ENCODE results near the gene C8G. TPM values are rescaled to one million over a fixed set of nuclear protein-coding genes. Genes with fewer than 3 reads are reported as not detected.

Gene C8G
- total and polyA plus RNA-seq, 2 of the 4 experiments (the other 2 are of a cell fraction) = 0.80 TPM; not detected in 1

- H2BK5ac ChIP-seq (ENCODE audit: low read depth, low read length, poor library complexity, severe bottlenecking) = no peak overlapping the region
- no peak overlapping the region for H3K4ac ChIP-seq (ENCODE audit: low read depth, low read length)
- H3K36me3 ChIP-seq (ENCODE audit: control insufficient read depth, insufficient read depth, low read length) = peaks cover 42% of the 10 kb centered on the region
- in situ Hi-C loops (cut with MboI; ENCODE audit: low sequenced_read_pairs) = no loop called here
- no peak overlapping the region for H2AK9ac ChIP-seq (replicated peaks; ENCODE audit: low read depth, low read length, poor library complexity)
- no peak overlapping the region for H2BK20ac ChIP-seq (ENCODE audit: low read depth, low read length)
- H3K56ac ChIP-seq (ENCODE audit: extremely low read depth, insufficient read depth, low read length) = no peak overlapping the region
- H4K8ac ChIP-seq (ENCODE audit: low read depth in 2 of 2, low read length in 2 of 2) = no peak overlapping the region
- H3K9ac ChIP-seq (ENCODE audit: low read depth, low read length) = no peak overlapping the region
- peaks cover 5 to 38% of the 10 kb centered on the region in 2 experiments for H3K79me1 ChIP-seq (ENCODE audit: low read depth in 1 of 2, low read length in 2 of 2)
- no peak overlapping the region for H2BK15ac ChIP-seq (ENCODE audit: low read depth, low read length)
- ATAC-seq (ENCODE audit: low read depth) = no peak
- no peak overlapping the region for H2AK5ac ChIP-seq (ENCODE audit: low read depth, low read length)
- H3K27ac ChIP-seq (ENCODE audit: insufficient read depth, low read length) = no peak overlapping the region
- H2AFZ ChIP-seq (replicated peaks; ENCODE audit: low read length, poor library complexity) = no peak overlapping the region
- ChIA-PET CTCF (no interaction called here), POLR2A (ENCODE audit: unreplicated experiment) (no interaction called here)
- intact Hi-C loops (cut with micrococcal nuclease) = no loop called here
- dilution Hi-C loops (cut with HindIII; ENCODE audit: low sequenced_read_pairs, unreplicated experiment) = no loop called here
- no peak overlapping the region for H3K18ac ChIP-seq (ENCODE audit: low read depth, low read length)
- peaks cover 4% of the 10 kb centered on the region for H3K4me1 ChIP-seq (ENCODE audit: control insufficient read depth, insufficient read depth, low read length)
- no peak overlapping the region for H3K14ac ChIP-seq (replicated peaks; ENCODE audit: low read depth, low read length)
- BruUV-seq (replicated peaks) = no TSS peak
- no peak overlapping the region for H2BK120ac ChIP-seq (ENCODE audit: low read depth, low read length)
- no peaks in the 10 kb centered on the region for H3K9me3 ChIP-seq (ENCODE audit: control insufficient read depth, insufficient read depth, low read length)
- no peak for DNase-seq
- H3K23ac ChIP-seq (ENCODE audit: low read depth, low read length) = no peak overlapping the region
- H4K5ac ChIP-seq (ENCODE audit: low read depth, low read length) = no peak overlapping the region
- 85% methylated on average over 4 of the region's 16 CpGs; no CpG with 5 or more reads in 1 of the 2 experiments for WGBS, 2 experiments (ENCODE audit: extremely low coverage in 2 of 2, insufficient read length in 1 of 2)
- no peak overlapping the region for H3K4me3 ChIP-seq (ENCODE audit: insufficient read depth, low read depth, low read length)
- H3K27me3 ChIP-seq (ENCODE audit: control insufficient read depth, insufficient read depth, low read length) = no peaks in the 10 kb centered on the region
- TF ChIP-seq SMC3 (IDR thresholded peaks at IDR 0.05; ENCODE audit: low read depth, low read length) (no peak), RAD21 (IDR thresholded peaks at IDR 0.05; ENCODE audit: low read length) (no peak), FOS (IDR thresholded peaks at IDR 0.05; ENCODE audit: low read depth, low read length) (no peak), MAFK (IDR thresholded peaks at IDR 0.05; ENCODE audit: low read depth, low read length) (no peak), CEBPB (IDR thresholded peaks at IDR 0.05; ENCODE audit: low read depth, low read length) (no peak), BHLHE40 (IDR thresholded peaks at IDR 0.05; ENCODE audit: low read depth, low read length) (no peak), CHD1 (IDR thresholded peaks at IDR 0.05; ENCODE audit: low read depth, low read length) (no peak), RFX5 (IDR thresholded peaks at IDR 0.05; ENCODE audit: low read depth, low read length) (no peak), POLR2A (IDR thresholded peaks at IDR 0.05; ENCODE audit: low read depth, low read length) (no peak), MAZ (IDR thresholded peaks at IDR 0.05; ENCODE audit: borderline replicate concordance, low read depth, low read length) (no peak), CTCF (conservative IDR thresholded peaks at IDR 0.05; ENCODE audit: low read depth, low read length) (no peak), RCOR1 (IDR thresholded peaks at IDR 0.05; ENCODE audit: insufficient replicate concordance, low read length) (no peak), NFE2L2 (IDR thresholded peaks at IDR 0.05; ENCODE audit: low read depth, low read length) (no peak), MXI1 (IDR thresholded peaks at IDR 0.05; ENCODE audit: borderline replicate concordance, low read depth, low read length) (no peak)
- TF ChIP-seq, protein P1, sequence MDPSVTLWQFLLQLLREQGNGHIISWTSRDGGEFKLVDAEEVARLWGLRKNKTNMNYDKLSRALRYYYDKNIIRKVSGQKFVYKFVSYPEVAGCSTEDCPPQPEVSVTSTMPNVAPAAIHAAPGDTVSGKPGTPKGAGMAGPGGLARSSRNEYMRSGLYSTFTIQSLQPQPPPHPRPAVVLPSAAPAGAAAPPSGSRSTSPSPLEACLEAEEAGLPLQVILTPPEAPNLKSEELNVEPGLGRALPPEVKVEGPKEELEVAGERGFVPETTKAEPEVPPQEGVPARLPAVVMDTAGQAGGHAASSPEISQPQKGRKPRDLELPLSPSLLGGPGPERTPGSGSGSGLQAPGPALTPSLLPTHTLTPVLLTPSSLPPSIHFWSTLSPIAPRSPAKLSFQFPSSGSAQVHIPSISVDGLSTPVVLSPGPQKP (IDR thresholded peaks at IDR 0.05; ENCODE audit: borderline replicate concordance, low read depth, low read length) = no peak
- TF ChIP-seq, protein P2, sequence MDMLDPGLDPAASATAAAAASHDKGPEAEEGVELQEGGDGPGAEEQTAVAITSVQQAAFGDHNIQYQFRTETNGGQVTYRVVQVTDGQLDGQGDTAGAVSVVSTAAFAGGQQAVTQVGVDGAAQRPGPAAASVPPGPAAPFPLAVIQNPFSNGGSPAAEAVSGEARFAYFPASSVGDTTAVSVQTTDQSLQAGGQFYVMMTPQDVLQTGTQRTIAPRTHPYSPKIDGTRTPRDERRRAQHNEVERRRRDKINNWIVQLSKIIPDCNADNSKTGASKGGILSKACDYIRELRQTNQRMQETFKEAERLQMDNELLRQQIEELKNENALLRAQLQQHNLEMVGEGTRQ (IDR thresholded peaks at IDR 0.05; ENCODE audit: low read depth, low read length) = no peak
- H3K4me2 ChIP-seq (ENCODE audit: low read depth, low read length) = peak overlapping the region; percentile 19; the same call in 1 of the 2 replicates
- H4K20me1 ChIP-seq (ENCODE audit: insufficient read depth, low read length) = peaks cover 22% of the 10 kb centered on the region
- H4K91ac ChIP-seq (ENCODE audit: insufficient read depth, low read depth, low read length) = no peak overlapping the region
- peaks cover 8% of the 10 kb centered on the region for H3K9me1 ChIP-seq (ENCODE audit: insufficient read depth, low read length)
These were observed 2.2 kb upstream of the C8G start for GRCh38 chr9:136942881-136943230.

Data from IMR-90 (cell line).